H1 (cell line): ENCODE data around the gene ITGA4. TPM values are rescaled to one million over a fixed set of nuclear protein-coding genes. Genes with fewer than 3 reads are reported as not detected.

Experiments used
- CTCF ChIA-PET: fragments of 300-600 bp; sonication (Branson Sonifier 250); formaldehyde crosslinking; loops from one replicate; lab custom pipeline; 2021; ENCODE audit not compliant: partially characterized antibody; lab: Charles Lee
- POLR2A ChIA-PET: fragments of 300-600 bp; sonication (Branson Sonifier 250); formaldehyde crosslinking; loops from one replicate; lab custom pipeline; 2021; ENCODE audit warnings: inconsistent platforms; ENCODE audit not compliant: partially characterized antibody; lab: Charles Lee
- DNase-seq, 2 experiments: peaks; one replicate each; pipeline versions ENCODE4 v3.0.0 to v3.0.0-alpha.2; 2010 to 2022; ENCODE audit warnings: low spot score in 2 of 2, low read depth in 1 of 2, mixed read lengths in 1 of 2
- FAIRE-seq: peaks from 2 replicates; lab custom pipeline; 2011; peaks lifted over from hg19 to GRCh38; lab: Jason Lieb, UNC
- H2AFZ ChIP-seq: 2 replicates; pipeline ENCODE4 v1.8.1; 2012; ENCODE audit warnings: low read length, inconsistent platforms
- H2AK5ac ChIP-seq: 2 replicates; pipeline ENCODE4 v1.6.1; 2013; ENCODE audit warnings: low read depth, low read length
- H2BK120ac ChIP-seq: replicated peaks from 2 replicates; pipeline ENCODE3; 2013; ENCODE audit warnings: low read depth, low read length, inconsistent platforms
- H2BK12ac ChIP-seq: 2 replicates; pipeline ENCODE4 v1.6.1; 2013; ENCODE audit warnings: low read depth, low read length
- H2BK15ac ChIP-seq: 2 replicates; pipeline ENCODE4 v1.6.1; 2013; ENCODE audit warnings: low read length
- H2BK20ac ChIP-seq: 2 replicates; pipeline ENCODE4 v1.6.1; 2013; ENCODE audit warnings: low read length
- H2BK5ac ChIP-seq: 2 replicates; pipeline ENCODE4 v1.6.1; 2013; ENCODE audit warnings: low read depth, low read length
- H3K14ac ChIP-seq: 2 replicates; pipeline ENCODE4 v1.6.1; 2013; ENCODE audit warnings: inconsistent platforms; ENCODE audit not compliant: insufficient read length
- H3K18ac ChIP-seq: 2 replicates; pipeline ENCODE4 v1.6.1; 2013; ENCODE audit warnings: low read length; ENCODE audit errors: extremely low read depth
- H3K23ac ChIP-seq: 2 replicates; pipeline ENCODE4 v1.6.1; 2013; ENCODE audit warnings: inconsistent platforms; ENCODE audit not compliant: insufficient read length
- H3K23me2 ChIP-seq: 2 replicates; pipeline ENCODE4 v1.6.1; 2013; ENCODE audit warnings: low read depth, low read length
- H3K27ac ChIP-seq: 2 replicates; pipeline ENCODE4 v1.6.1; 2011; ENCODE audit warnings: low read depth, low read length, inconsistent platforms
- H3K27me3 ChIP-seq, 4 experiments: replicated peaks in 1 of 4; 1 replicate in 1 of 4; 2 replicates in 3 of 4; pipeline versions ENCODE4 v1.6.1 to v1.8.1; 2011 to 2013; ENCODE audit warnings: low read length in 3 of 4, mild to moderate bottlenecking in 3 of 4, inconsistent platforms in 2 of 4, mixed read lengths in 2 of 4, moderate library complexity in 1 of 4; ENCODE audit not compliant: control insufficient read depth in 3 of 4, insufficient read depth in 3 of 4; ENCODE audit errors: extremely low read depth in 1 of 4
- H3K36me3 ChIP-seq, 4 experiments: 2 replicates each; pipeline versions ENCODE4 v1.6.1 to v1.8.1; 2011 to 2013; ENCODE audit warnings: mild to moderate bottlenecking in 4 of 4, low read length in 3 of 4, moderate library complexity in 2 of 4, control low read depth in 1 of 4, inconsistent platforms in 1 of 4; ENCODE audit not compliant: insufficient read depth in 4 of 4, control insufficient read depth in 2 of 4
- H3K4ac ChIP-seq: replicated peaks from 2 replicates; pipeline ENCODE3; 2013; ENCODE audit warnings: low read length, low read depth, mixed read lengths, inconsistent platforms; ENCODE audit not compliant: insufficient read length
- H3K4me1 ChIP-seq, 4 experiments: replicated peaks in 1 of 4; 1 replicate in 1 of 4; 2 replicates in 3 of 4; pipeline versions ENCODE4 v1.6.1 to v1.8.1; 2011 to 2013; ENCODE audit warnings: low read length in 3 of 4, inconsistent platforms in 2 of 4, mixed read lengths in 1 of 4; ENCODE audit not compliant: insufficient read depth in 4 of 4, control insufficient read depth in 3 of 4
- H3K4me2 ChIP-seq, 2 experiments: 2 replicates each; pipeline versions ENCODE4 v1.6.1 to v1.8.1; 2011 to 2013; ENCODE audit warnings: low read depth in 2 of 2, low read length in 2 of 2, control low read depth in 1 of 2, inconsistent platforms in 1 of 2, mild to moderate bottlenecking in 1 of 2; ENCODE audit not compliant: insufficient read depth in 1 of 2
- H3K4me3 ChIP-seq, 4 experiments: fragments of 200-600, 300-600 bp in 1 of 4; sonication (generic), shearing (Covaris generic), sonication (Bioruptor Twin) in 1 of 4; 2 replicates each; pipeline versions ENCODE4 v1.5.1 to v1.8.1; 2011 to 2016; ENCODE audit warnings: low read length in 4 of 4, low read depth in 3 of 4, control low read depth in 2 of 4, inconsistent platforms in 2 of 4, mild to moderate bottlenecking in 2 of 4, mixed read lengths in 1 of 4, moderate library complexity in 1 of 4; ENCODE audit not compliant: insufficient read depth in 2 of 4; ENCODE audit errors: extremely low read depth in 1 of 4
- H3K56ac ChIP-seq: replicated peaks from 2 replicates; pipeline ENCODE3; 2013; ENCODE audit warnings: low read depth, mild to moderate bottlenecking, mixed read lengths, low read length, inconsistent platforms; ENCODE audit not compliant: insufficient read length
- H3K79me1 ChIP-seq: 2 replicates; pipeline ENCODE4 v1.6.1; 2013; ENCODE audit warnings: low read depth, low read length, control low read depth
- H3K79me2 ChIP-seq, 2 experiments: 2 replicates each; pipeline versions ENCODE4 v1.6.1 to v1.8.1; 2012 to 2013; ENCODE audit warnings: low read length in 2 of 2, mild to moderate bottlenecking in 2 of 2, inconsistent platforms in 1 of 2; ENCODE audit not compliant: insufficient read depth in 2 of 2, control insufficient read depth in 1 of 2
- H3K9ac ChIP-seq, 4 experiments: replicated peaks in 1 of 4; 1 replicate in 1 of 4; 2 replicates in 3 of 4; pipeline versions ENCODE4 v1.6.1 to v1.8.1; 2011 to 2013; ENCODE audit warnings: low read depth in 3 of 4, low read length in 3 of 4, control low read depth in 2 of 4, mild to moderate bottlenecking in 2 of 4, moderate library complexity in 2 of 4, inconsistent platforms in 1 of 4; ENCODE audit errors: extremely low read depth in 1 of 4
- H3K9me3 ChIP-seq, 2 experiments: 2 replicates each; pipeline versions ENCODE4 v1.6.1 to v1.8.1; 2012 to 2013; ENCODE audit warnings: mild to moderate bottlenecking in 2 of 2, moderate library complexity in 2 of 2, control low read depth in 1 of 2, inconsistent platforms in 1 of 2, low read depth in 1 of 2, low read length in 1 of 2, mixed read lengths in 1 of 2; ENCODE audit not compliant: insufficient read depth in 2 of 2
- H4K20me1 ChIP-seq, 2 experiments: replicated peaks in 1 of 2; 2 replicates each; pipeline versions ENCODE3 to v1.8.1; 2011 to 2013; ENCODE audit warnings: inconsistent platforms in 2 of 2, low read length in 2 of 2, mild to moderate bottlenecking in 1 of 2; ENCODE audit not compliant: insufficient read depth in 2 of 2, control insufficient read depth in 1 of 2
- H4K5ac ChIP-seq: 2 replicates; pipeline ENCODE4 v1.6.1; 2013; ENCODE audit warnings: low read length, low read depth, mixed read lengths, inconsistent platforms; ENCODE audit not compliant: insufficient read length
- H4K8ac ChIP-seq: 2 replicates; pipeline ENCODE4 v1.8.0; 2013; ENCODE audit warnings: mild to moderate bottlenecking, moderate library complexity, low read length, inconsistent platforms; ENCODE audit not compliant: insufficient read depth; ENCODE audit errors: extremely low read depth
- H4K91ac ChIP-seq: replicated peaks from 2 replicates; pipeline ENCODE3; 2013; ENCODE audit warnings: low read length, mixed read lengths, inconsistent platforms; ENCODE audit not compliant: insufficient read length
- FOSL1 ChIP-seq: IDR thresholded peaks from 2 replicates; pipeline ENCODE4 v1.6.1; 2011; ENCODE audit warnings: mild to moderate bottlenecking, low read depth, low read length, moderate library complexity; ENCODE audit not compliant: insufficient read depth
- NANOG ChIP-seq: IDR thresholded peaks from 2 replicates; pipeline ENCODE4 v1.6.1; 2011; ENCODE audit warnings: low read length, low read depth, mild to moderate bottlenecking, inconsistent platforms; ENCODE audit not compliant: insufficient read depth, poor library complexity, severe bottlenecking
- SP4 ChIP-seq: IDR thresholded peaks from 2 replicates; pipeline ENCODE4 v1.6.1; 2012; ENCODE audit warnings: low read length, inconsistent platforms
- WGBS, 2 experiments: shearing (Covaris generic) in 1 of 2; methylation state at CpG; one replicate each; pipeline versions ENCODE4 v1.1.6 to v1.1.7; 2013 to 2015; ENCODE audit warnings: low lambda C conversion rate in 2 of 2, mixed read lengths in 2 of 2, inconsistent platforms in 1 of 2, low coverage in 1 of 2, missing lambda C conversion rate in 1 of 2; ENCODE audit not compliant: insufficient replicate concordance in 2 of 2, insufficient coverage in 1 of 2, insufficient read length in 1 of 2; ENCODE audit errors: extremely low coverage in 1 of 2, missing lambda C conversion rate in 1 of 2; 5-methylcytosine and 5-hydroxymethylcytosine counted together
- polyA plus RNA-seq, 7 experiments: library from polyadenylated mRNA; depleted of rRNA in 3 of 7; stranded (reverse) in 5 of 7; unstranded in 2 of 7; fragments of >200 nt in 5 of 7; fragments of 200-250 nt in 2 of 7; gene quantifications; 1 replicate in 5 of 7; 2 replicates in 1 of 7; 4 replicates in 1 of 7; pipeline versions ENCODE4 v1.2.1 to v1.2.3, GENCODE V29; 2011 to 2013; ENCODE audit warnings: missing spikeins in 2 of 7, mixed read lengths in 2 of 7
- total RNA-seq: library from RNA; stranded (reverse); fragmentation: NEBNext Ultra II Directional; extraction: Animal tissue kit (Norgen Biotek cat#: 25700); gene quantifications from 2 replicates; pipeline ENCODE4 v1.2.1, GENCODE V29; 2021

The ITGA4 gene
- total and polyA plus RNA-seq, 2 of the 8 experiments (the other 6 are each of a cell fraction or from before 2014, with no cell fraction given) = 0.60 to 2.1 TPM

- Histone ChIP-seq H3K27ac (no peak overlapping the region), H3K79me1 (no peaks in the 10 kb centered on the region), H3K79me2 (no peaks in the 10 kb centered on the region), H4K8ac (no peak overlapping the region), H4K5ac (no peak overlapping the region), H4K20me1 (no peaks in the 10 kb centered on the region), H3K14ac (no peak overlapping the region), H2BK12ac (no peak overlapping the region), H3K4me2 (no peak overlapping the region), H2AFZ (no peak overlapping the region), H4K91ac (no peak overlapping the region), H3K4me3 (no peak overlapping the region), H3K18ac (no peak overlapping the region), H3K9me3 (no peaks in the 10 kb centered on the region), H3K36me3 (no peaks in the 10 kb centered on the region), H3K27me3 (no peaks in the 10 kb centered on the region), H2AK5ac (no peak overlapping the region), H3K4ac (no peak overlapping the region), H2BK15ac (no peak overlapping the region), H2BK20ac (no peak overlapping the region), H3K23ac (no peak overlapping the region), H3K56ac (no peak overlapping the region), H3K23me2 (no peaks in the 10 kb centered on the region), H3K9ac (no peak overlapping the region), H2BK5ac (no peak overlapping the region), H3K4me1 (no peaks in the 10 kb centered on the region; a peak in 1 of 7 replicates), H2BK120ac (no peak overlapping the region)
- CTCF ChIA-PET = interaction anchor here (1.3 to 1.9 kb wide), 4 partner anchors 9 to 592 kb away, joined by 3 to 6 read pairs (median 4); no protein-coding TSS in a partner anchor
- no peak for FAIRE-seq
- TF ChIP-seq FOSL1 = no peak
- TF ChIP-seq NANOG = no peak
- TF ChIP-seq SP4 = no peak
- POLR2A ChIA-PET = no interaction called here
- DNase-seq = no peak
- 91% methylated on average over 2 of the region's 2 CpGs; no CpG with 5 or more reads in 1 of the 2 experiments for WGBS, 2 experiments
Observed at GRCh38 chr2:181440344-181440743, 16.8 kb upstream of the ITGA4 start.
